PC-9 (cell line): Measurements from ENCODE around the gene GID8.

Experiments
- CTCF ChIP-seq: fragments of 200-600 bp; sonication (generic); conservative IDR thresholded peaks from 2 replicates; pipeline ENCODE4 v1.6.1; 2017; ENCODE audit warnings: mixed run types, antibody characterized with exemption, mild to moderate bottlenecking, moderate library complexity
- EZH2 ChIP-seq: fragments of 200-600 bp; sonication (generic); IDR thresholded peaks from 2 replicates; pipeline ENCODE4 v1.8.0; 2017; ENCODE audit warnings: antibody characterized with exemption, low read depth

- TF ChIP-seq CTCF: no peak
- TF ChIP-seq EZH2: no peak
These were observed 14.5 kb downstream of the GID8 start, which contains the start of gene SLC17A9 for GRCh38 chr20:62952373-62952967.
